Hepatocyte (in vitro differentiated cells): Measurements from ENCODE around the gene FAM3D.

Experiments used
- CTCF ChIP-seq: fragments of 200-600 bp; sonication (generic); IDR thresholded peaks from 2 replicates; pipeline ENCODE4 v1.5.1; 2016; ENCODE audit warnings: antibody characterized with exemption, mild to moderate bottlenecking; ENCODE audit not compliant: poor library complexity
- EZH2 ChIP-seq: fragments of 200-600 bp; sonication (generic); IDR thresholded peaks from 2 replicates; pipeline ENCODE4 v1.6.1; 2016; ENCODE audit warnings: antibody characterized with exemption, mild to moderate bottlenecking, borderline replicate concordance
- EZH2phosphoT487 ChIP-seq: fragments of 200-600 bp; sonication (generic); IDR thresholded peaks from one replicate; pipeline ENCODE4 v1.6.1; 2018; ENCODE audit warnings: antibody characterized with exemption, mild to moderate bottlenecking, low read depth, moderate library complexity; ENCODE audit not compliant: unreplicated experiment, severe bottlenecking

GRCh38 chr3:58629629-58630028 lies 36.9 kb downstream of the FAM3D start:
- TF ChIP-seq CTCF (no peak), EZH2 (no peak), EZH2phosphoT487 (no peak)
